GM23338 (cell line): ENCODE results near the gene UST. TPM values are rescaled to one million over a fixed set of nuclear protein-coding genes. Genes with fewer than 3 reads are reported as not detected.

ENCODE experiments used
- ATAC-seq: fragments of 200-7000 bp; cut with Tn5 transposase; 3 replicates; pipeline ENCODE4 v1.9.1; 2020
- DNase-seq: peaks from one replicate; pipeline ENCODE4 v3.0.0-alpha.2; 2015; ENCODE audit warnings: low spot score
- H2AFZ ChIP-seq: fragments of 200-600 bp; sonication (generic); 2 replicates; pipeline ENCODE4 v1.8.0; 2016; ENCODE audit warnings: antibody characterized with exemption, mild to moderate bottlenecking, moderate library complexity
- H3F3A ChIP-seq: fragments of 200-600 bp; sonication (generic); replicated peaks from 2 replicates; pipeline ENCODE4 v1.8.0; 2017; ENCODE audit warnings: antibody characterized with exemption, mixed run types, low read depth
- H3K27ac ChIP-seq: fragments of 200-600 bp; sonication (generic); 2 replicates; pipeline ENCODE4 v1.6.1; 2016; ENCODE audit warnings: low read depth
- H3K27me3 ChIP-seq: fragments of 200-600 bp; sonication (generic); 2 replicates; pipeline ENCODE4 v1.8.0; 2016; ENCODE audit warnings: mild to moderate bottlenecking, mixed run types, moderate library complexity; ENCODE audit not compliant: insufficient read depth
- H3K36me3 ChIP-seq: fragments of 200-600 bp; sonication (generic); 2 replicates; pipeline ENCODE4 v1.8.0; 2016; ENCODE audit warnings: mild to moderate bottlenecking; ENCODE audit not compliant: insufficient read depth
- H3K4me1 ChIP-seq: fragments of 200-600 bp; sonication (generic); 2 replicates; pipeline ENCODE4 v1.8.0; 2016; ENCODE audit warnings: mild to moderate bottlenecking, moderate library complexity; ENCODE audit not compliant: insufficient read depth
- H3K4me2 ChIP-seq: fragments of 200-600 bp; sonication (generic); 2 replicates; pipeline ENCODE4 v1.7.1; 2017; ENCODE audit warnings: mixed run types
- H3K4me3 ChIP-seq: fragments of 200-600 bp; sonication (generic); 2 replicates; pipeline ENCODE4 v1.6.1; 2016; ENCODE audit warnings: mixed run types
- H3K79me2 ChIP-seq: fragments of 200-600 bp; sonication (generic); replicated peaks from 2 replicates; pipeline ENCODE4 v1.8.0; 2017; ENCODE audit warnings: mild to moderate bottlenecking; ENCODE audit not compliant: insufficient read depth
- H3K9me2 ChIP-seq: fragments of 200-600 bp; sonication (generic); 2 replicates; pipeline ENCODE4 v1.8.0; 2017; ENCODE audit not compliant: insufficient read depth
- H4K20me1 ChIP-seq: fragments of 200-600 bp; sonication (generic); replicated peaks from 2 replicates; pipeline ENCODE4 v1.8.0; 2017; ENCODE audit warnings: mild to moderate bottlenecking; ENCODE audit not compliant: insufficient read depth
- H3K27ac Mint-ChIP-seq: 2 replicates; pipeline ENCODE4 v1.8.0; 2020; ENCODE audit warnings: inconsistent platforms, mild to moderate bottlenecking, moderate library complexity, mixed read lengths
- H3K27me3 Mint-ChIP-seq: 3 replicates; pipeline ENCODE4 v1.8.0; 2022; ENCODE audit warnings: low read depth, mild to moderate bottlenecking, moderate library complexity, mixed read lengths, inconsistent platforms; ENCODE audit not compliant: insufficient read depth, poor library complexity
- H3K36me3 Mint-ChIP-seq: 3 replicates; pipeline ENCODE4 v1.8.0; 2021; ENCODE audit warnings: low read depth, mild to moderate bottlenecking, inconsistent platforms, moderate library complexity, mixed read lengths
- H3K4me1 Mint-ChIP-seq: 3 replicates; pipeline ENCODE4 v1.8.0; 2020; ENCODE audit warnings: mild to moderate bottlenecking, inconsistent platforms, mixed read lengths
- H3K4me3 Mint-ChIP-seq: 3 replicates; pipeline ENCODE4 v1.8.0; 2021; ENCODE audit warnings: moderate library complexity, mild to moderate bottlenecking, inconsistent platforms, mixed read lengths
- H3K9me3 Mint-ChIP-seq: 3 replicates; pipeline ENCODE4 v1.8.0; 2020; ENCODE audit warnings: moderate library complexity, mild to moderate bottlenecking, inconsistent platforms, mixed read lengths
- CTCF ChIP-seq, 2 experiments: fragments of 200-600 bp in 1 of 2; sonication (generic) in 1 of 2; conservative IDR thresholded peaks; 2 replicates each; pipeline versions ENCODE4 v1.5.1 to v1.6.1; 2016 to 2017; ENCODE audit warnings: antibody characterized with exemption in 2 of 2, low read depth in 2 of 2, mild to moderate bottlenecking in 2 of 2, moderate library complexity in 1 of 2
- ETS1 ChIP-seq: IDR thresholded peaks from 2 replicates; pipeline ENCODE4 v1.6.1; 2016; ENCODE audit warnings: antibody characterized with exemption
- EZH2 ChIP-seq: fragments of 200-600 bp; sonication (generic); IDR thresholded peaks from one replicate; pipeline ENCODE4 v1.8.0; 2017; ENCODE audit warnings: antibody characterized with exemption, mild to moderate bottlenecking, low read depth; ENCODE audit not compliant: unreplicated experiment
- EZH2phosphoT487 ChIP-seq: fragments of 200-600 bp; sonication (generic); IDR thresholded peaks from one replicate; pipeline ENCODE4 v1.8.1; 2018; ENCODE audit warnings: antibody characterized with exemption; ENCODE audit not compliant: unreplicated experiment
- JUNB ChIP-seq: IDR thresholded peaks from one replicate; pipeline ENCODE4 v1.6.1; 2016; ENCODE audit warnings: antibody characterized with exemption; ENCODE audit not compliant: unreplicated experiment
- NANOG ChIP-seq: IDR thresholded peaks from 2 replicates; pipeline ENCODE4 v1.6.1; 2016; ENCODE audit warnings: antibody characterized with exemption, borderline replicate concordance
- POLR2AphosphoS5 ChIP-seq: IDR thresholded peaks from 2 replicates; pipeline ENCODE4 v1.6.1; 2016; ENCODE audit warnings: antibody characterized with exemption, low read depth
- REST ChIP-seq: IDR thresholded peaks from one replicate; pipeline ENCODE4 v1.6.1; 2018; ENCODE audit warnings: antibody characterized with exemption; ENCODE audit not compliant: unreplicated experiment
- STAT1 ChIP-seq: IDR thresholded peaks from one replicate; pipeline ENCODE4 v1.6.1; 2016; ENCODE audit warnings: antibody characterized with exemption; ENCODE audit not compliant: unreplicated experiment
- ZNF114 ChIP-seq: fragments of 250-450 bp; sonication (Bioruptor Pico); IDR thresholded peaks from 2 replicates; pipeline ENCODE4 v1.5.0; 2020; ENCODE audit warnings: mild to moderate bottlenecking, moderate library complexity
- ZNF331 ChIP-seq: fragments of 250-450 bp; sonication (Bioruptor Pico); IDR thresholded peaks from 2 replicates; pipeline ENCODE4 v1.5.0; 2020; ENCODE audit warnings: low read depth, mild to moderate bottlenecking, moderate library complexity
- polyA plus RNA-seq: library from polyadenylated mRNA; unstranded; fragments of >200 nt; fragmentation: Nextera tagmentation; extraction: Ambion mirVana; gene quantifications from 2 replicates; pipeline ENCODE4 v1.2.1, GENCODE V29; 2016
- total RNA-seq: library from RNA; depleted of rRNA; stranded (reverse); fragments of >200 nt; shearing (Covaris generic); gene quantifications from 2 replicates; pipeline ENCODE4 v1.2.3, GENCODE V29; 2014

UST gene
- total and polyA plus RNA-seq, 2 experiments from 2014 or later, result 12.6 to 33.0 TPM

- TF ChIP-seq POLR2AphosphoS5 (no peak), STAT1 (no peak), ZNF331 (CRISPR knock-in tag) (no peak), ZNF114 (CRISPR knock-in tag) (no peak), REST (no peak), EZH2 (no peak), EZH2phosphoT487 (no peak), ETS1 (no peak), CTCF (conservative IDR thresholded peaks at IDR 0.05; ENCODE audit: low read depth in 2 of 2) (no peak), JUNB (no peak)
Measured at GRCh38 chr6:148952147-148953035, 205.6 kb downstream of the UST start (continued).

GRCh38 chr6:148954461-148954860 lies 207.6 kb downstream of the UST start:
- Histone ChIP-seq H3K79me2 (peaks cover 10% of the 10 kb centered on the region), H3K36me3 (no peaks in the 10 kb centered on the region; the same call in none of the 2 replicates), H3K9me2 (no peaks in the 10 kb centered on the region), H3K4me2 (no peak overlapping the region), H4K20me1 (no peaks in the 10 kb centered on the region), H2AFZ (no peak overlapping the region), H3K4me3 (no peak overlapping the region), H3K27me3 (no peaks in the 10 kb centered on the region), H3K27ac (no peak overlapping the region), H3K4me1 (peaks cover 13% of the 10 kb centered on the region), H3F3A (no peaks in the 10 kb centered on the region)
- ATAC-seq (no peak), DNase-seq (no peak)
- peaks cover 4% of the 10 kb centered on the region for H3K27me3 Mint-ChIP-seq
- H3K27ac Mint-ChIP-seq, result no peak overlapping the region
- H3K4me1 Mint-ChIP-seq, result peaks cover 30% of the 10 kb centered on the region
- H3K36me3 Mint-ChIP-seq, result peaks cover 46% of the 10 kb centered on the region
- peaks cover 8% of the 10 kb centered on the region for H3K9me3 Mint-ChIP-seq
- H3K4me3 Mint-ChIP-seq, result no peak overlapping the region
- TF ChIP-seq NANOG (no peak), ETS1 (no peak), ZNF331 (CRISPR knock-in tag) (no peak), ZNF114 (CRISPR knock-in tag) (no peak), REST (no peak)
